Activated naive CD4-positive, alpha-beta T cell treated with anti-CD3 and anti-CD28 coated beads, Interleukin-2, amount 50 U/mL, for 16 hours (primary cell): ENCODE results near the gene POU3F3.

Source experiments
- DNase-seq: peaks from one replicate; pipeline ENCODE4 v3.0.0-alpha.2; 2020

POU3F3 gene

DNA sequence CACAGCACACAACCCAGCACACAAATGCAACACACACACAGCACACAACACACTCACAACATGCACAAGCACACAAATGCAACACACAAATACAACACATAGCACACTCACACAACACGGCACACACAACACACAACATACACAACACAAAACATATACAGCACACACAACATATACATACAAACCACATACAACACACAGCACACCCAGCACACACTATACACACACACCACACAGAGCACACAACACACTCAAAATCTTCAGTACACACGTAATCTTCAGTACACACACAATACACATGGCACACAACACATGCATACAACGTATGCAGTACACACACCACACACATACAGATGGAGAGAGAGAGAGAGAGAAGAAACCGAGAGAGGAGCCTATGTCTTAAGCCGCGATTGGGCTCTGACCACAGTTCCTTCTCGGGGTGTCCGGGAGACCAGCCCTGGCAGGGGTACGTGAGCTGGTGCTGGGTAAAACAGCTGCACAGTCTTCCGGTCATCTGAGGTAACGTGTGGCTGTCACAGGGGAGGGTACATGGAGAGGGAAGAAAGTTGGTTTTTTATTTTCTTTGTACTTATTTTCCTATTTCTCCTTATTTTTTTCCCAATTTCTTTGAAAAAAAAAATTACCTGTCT, 25.1 kb downstream of the POU3F3 start:
- no peak for DNase-seq

DNA sequence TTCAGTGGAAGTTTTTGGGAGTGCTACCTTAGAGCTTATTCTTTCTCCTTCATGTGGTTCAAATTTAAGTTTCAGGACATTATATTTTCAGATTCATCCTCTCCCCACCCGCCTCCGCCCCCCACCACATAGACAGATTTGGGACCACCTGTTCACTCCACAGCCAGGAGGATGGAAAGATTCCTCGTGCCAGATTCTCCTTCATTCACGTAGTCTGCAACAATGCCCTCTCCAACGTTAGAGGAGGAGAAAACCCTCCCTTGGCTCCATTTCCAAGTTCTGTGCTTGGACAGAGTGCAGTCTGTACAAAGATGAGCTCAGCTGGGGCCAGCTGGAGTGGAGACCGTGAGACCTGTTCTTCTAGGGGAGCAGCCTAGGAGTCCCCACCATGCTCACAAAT, 26.2 kb downstream of the POU3F3 start:
- no peak for DNase-seq

DNA sequence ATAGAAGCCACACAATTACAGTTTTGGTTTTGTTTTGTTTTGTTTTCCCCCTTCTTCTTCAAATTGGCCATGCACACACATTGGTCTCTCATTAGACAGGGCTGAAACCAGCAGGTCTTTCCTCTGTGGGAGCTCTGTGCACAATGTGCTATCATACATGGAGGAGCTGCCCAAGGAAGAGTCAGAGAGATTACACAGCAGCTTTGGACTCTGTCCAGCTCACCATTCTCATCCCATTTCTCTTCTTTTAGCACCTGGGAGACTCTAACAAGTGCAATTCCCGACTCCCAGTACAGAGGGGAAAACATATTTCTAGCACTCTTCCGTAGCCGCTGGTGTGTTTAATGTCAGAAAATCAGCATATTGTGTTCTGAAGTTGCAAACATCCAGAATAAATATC, 29.4 kb downstream of the POU3F3 start:
- no peak for DNase-seq

DNA sequence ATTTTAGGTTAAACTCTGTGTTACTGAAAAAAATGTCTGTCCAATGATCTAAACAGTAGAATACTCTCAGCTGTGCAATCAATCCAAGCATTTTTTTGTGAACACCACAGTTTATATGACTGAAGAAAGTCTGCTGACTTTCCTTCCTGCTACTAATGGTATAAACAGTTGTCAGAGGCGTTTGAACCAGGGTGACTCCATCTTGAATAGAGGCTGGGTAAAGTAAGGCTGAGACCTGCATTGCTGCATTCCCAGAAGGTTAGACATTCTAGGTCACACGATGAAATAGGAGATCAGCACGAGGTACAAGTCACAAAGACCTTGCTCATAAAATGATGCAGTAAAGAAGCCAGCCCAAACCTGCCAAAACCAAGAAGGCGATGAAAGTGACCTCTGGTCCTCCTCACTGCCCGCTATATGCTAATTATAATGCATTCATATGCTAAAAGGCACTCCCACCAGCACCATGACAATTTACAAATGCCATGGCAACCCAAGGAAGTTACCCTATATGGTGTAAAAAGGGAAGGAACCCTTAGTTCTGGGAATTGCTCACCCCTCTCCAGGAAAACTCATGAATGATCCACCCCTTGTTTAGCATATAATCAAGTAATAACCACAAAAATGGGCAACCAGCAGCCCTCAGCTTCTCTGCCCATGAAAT, 31.3 kb downstream of the POU3F3 start:
- no peak for DNase-seq

DNA sequence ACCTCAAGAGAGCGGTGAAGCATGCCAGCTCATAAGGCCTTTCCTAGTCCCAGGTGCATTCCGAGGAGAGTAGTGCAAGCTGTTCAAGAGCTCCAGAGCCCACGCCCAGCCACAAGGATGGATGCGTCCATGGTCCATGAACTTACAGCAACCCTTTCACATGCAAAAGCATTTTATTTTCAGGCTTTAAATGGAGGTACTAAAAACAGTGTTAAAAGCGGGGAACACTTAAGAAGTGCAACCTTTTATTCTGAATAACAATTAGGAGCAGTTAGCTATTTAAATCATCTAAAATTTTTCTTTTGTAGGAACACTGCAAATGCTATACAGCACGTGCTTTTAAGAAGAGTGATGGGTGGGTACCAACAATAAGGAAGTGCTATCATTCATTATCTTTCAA, 33.8 kb downstream of the POU3F3 start:
- DNase-seq, result no peak

DNA sequence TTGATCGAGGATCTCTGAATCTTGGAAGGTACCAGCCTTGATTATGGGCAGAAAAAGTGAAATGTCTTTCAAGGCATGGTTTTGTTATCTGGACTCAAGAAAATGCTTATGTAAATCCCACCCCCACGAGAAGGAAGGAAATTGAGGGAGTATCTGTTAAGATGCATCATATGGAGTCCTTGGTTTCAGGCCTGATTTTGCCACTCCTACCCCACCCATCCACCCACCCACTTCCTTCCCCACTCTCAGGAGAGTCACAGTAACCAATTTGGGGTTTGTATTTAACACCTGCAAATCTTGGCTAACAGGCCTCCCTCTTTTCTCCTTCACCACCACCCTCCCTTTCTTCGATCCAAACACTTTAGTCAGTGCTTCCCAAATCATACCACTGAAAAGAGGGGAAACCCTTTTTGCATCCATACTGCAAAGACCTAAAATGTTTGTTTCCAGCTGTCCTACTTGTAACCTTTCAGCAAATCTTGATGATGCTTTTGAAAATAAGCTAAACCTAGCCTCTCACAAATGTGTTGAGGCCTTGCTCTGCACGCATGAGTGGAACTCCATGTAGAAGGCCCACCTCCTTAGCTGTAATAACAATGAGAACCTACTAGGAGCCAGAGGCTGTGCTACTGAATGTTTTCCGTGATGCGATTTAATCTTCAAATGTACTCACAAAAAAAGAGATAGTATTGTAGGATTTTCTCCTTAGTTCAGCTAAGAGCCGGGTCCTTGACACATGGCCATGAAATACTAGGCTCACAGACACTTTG, 34.8 kb downstream of the POU3F3 start:
- DNase-seq, result no peak

DNA sequence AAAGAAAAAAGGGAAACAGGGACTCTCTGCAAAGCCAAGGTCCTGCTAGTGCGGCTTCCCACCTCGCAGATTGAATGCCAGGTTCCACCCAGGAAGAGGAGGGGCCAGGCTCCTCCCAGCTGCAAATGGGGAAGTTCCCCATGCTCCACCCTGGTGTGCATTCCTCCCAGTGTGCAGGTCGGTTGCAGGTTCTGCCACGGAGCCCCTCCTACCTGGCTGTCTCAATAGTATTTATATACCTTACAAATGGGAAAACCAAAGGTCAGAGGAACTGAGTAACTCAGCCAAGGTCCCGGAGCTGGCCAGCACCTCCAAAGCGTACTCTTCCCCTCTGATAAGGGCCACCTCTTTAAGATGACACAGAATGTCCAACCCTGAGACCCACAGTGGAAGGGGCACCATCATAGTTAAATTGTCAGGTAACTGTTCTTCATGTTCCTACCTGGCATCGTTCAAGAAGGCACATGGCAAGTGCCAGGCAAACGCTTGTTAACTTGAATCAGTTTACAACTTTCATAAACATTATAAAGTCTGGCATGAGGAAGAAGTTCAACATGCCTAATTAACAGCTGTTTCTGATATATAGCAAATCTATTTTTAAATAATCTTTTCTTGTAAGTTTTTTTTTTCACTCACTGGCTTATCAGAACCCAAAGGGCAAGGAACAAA, 35.5 kb downstream of the POU3F3 start:
- DNase-seq, result no peak

DNA sequence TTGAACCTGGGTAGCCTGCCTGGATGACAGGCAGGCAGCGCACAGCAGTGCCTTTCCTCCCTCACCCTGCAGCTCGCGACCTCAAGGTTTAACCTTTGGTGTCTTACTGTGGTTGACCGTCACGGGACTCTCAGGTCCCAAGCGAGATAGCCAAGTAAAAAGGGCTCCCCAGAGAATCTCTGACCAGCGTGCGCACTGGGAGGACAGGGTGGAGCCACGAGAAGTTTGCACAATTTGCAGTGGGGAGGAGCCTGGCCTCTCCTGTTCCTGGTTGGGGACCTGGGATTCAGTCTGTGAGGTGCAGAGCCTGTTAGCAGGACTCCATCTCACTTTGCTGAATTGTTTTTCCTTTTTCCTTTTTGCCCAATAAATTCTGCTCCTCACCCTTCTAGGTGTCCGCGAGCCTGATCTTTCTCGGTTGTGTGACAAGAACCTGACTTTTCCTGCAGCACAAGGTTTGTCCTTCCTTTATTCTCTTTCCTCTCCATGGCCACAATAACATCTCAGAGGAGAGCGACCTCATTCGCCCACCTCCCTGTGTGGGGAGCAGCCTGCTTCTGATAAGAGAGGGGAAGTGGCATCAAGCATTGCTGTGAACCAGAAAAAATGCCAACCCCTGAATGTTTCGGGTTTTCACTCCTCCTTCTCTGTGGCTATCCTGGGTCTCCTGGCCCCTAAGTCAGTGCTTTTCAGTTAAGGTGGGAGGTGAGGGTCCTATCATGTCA, 36.2 kb downstream of the POU3F3 start:
- DNase-seq, result no peak

DNA sequence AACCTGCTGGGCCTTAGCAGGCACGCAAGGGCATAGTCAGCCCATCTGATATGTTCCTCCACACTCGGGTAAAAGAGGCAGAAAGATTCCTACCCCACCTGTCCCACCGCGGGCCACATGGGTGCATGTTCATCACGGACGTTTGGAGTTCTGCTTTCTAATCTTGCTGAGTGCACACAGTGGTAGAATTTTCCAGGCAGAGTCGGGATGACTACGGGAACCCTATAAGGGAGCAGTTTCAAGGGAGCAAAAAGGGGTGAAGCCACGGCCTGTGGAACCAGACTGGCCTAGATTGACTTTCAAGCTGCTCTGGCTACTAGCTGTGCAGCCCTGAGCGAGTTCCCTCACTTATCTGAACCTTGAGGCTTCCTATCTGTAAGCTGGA, 36.8 kb downstream of the POU3F3 start:
- no peak for DNase-seq

DNA sequence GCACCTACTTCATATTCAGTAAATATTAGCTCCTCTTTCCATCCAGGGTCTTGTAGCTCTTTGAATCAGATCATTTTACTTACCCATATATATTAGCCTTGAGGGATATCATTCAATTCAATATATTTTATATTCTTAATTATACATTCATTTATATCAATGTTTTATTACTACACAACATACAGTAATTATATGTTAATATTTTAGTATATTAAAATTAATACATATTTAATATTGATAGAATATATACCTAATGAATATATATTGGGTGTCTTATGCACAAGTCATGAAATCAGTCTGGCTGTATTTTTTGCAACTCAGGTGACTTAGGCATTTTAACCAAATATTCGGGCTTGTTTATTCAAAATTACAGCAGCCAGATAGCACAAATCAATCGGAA, 37.2 kb downstream of the POU3F3 start:
- DNase-seq, result no peak

DNA sequence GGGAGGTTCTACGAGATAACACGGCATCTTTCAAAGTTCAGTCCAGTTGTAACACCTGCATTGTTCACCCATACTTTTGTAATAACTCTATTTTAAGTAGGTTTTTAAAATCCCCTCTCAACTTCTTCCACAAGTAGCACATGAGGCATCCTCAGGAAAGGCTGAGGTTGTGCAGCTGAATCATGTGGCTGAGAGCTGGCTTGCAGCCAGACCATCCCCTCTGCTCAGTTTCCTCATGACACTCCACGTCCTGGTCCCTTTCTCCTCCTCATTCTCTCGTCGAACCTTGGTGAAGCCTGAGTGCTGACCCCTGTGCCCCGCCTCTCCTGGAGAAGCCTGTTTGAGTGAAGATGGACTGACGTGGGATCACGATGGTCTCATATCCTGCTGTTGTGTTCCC, 42.5 kb downstream of the POU3F3 start:
- DNase-seq, result no peak

DNA sequence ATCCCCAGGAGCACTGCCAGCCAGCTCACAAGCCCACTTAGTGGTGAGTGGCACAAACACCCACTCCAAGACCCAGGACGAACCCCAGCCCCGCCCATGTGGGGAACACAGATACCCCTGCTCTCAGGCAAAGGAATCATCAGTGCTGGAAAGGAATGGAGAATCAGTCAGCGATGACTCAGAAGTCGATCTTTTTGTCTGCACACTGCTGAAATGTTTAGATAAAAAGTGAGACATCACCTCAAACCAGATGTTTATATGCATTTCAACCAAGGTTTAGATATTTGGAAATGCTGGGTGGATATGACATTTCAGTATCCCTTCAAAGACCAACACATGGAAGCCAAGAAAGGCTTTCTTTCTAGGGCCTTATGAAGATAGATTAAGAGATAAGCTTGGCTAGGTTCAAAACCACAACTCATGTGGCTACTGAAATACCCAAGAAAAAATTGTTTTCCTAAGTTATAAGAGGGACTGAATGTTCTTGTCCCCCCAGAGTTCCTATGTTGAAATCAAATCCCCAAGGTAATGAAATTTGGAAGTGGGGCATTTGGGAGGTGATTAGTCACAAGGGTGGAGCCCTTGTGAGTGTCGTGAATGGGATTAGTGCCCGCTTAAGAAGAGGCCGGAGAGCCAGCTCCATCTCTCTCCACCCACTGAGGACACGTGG, 43.7 kb downstream of the POU3F3 start:
- no peak for DNase-seq

DNA sequence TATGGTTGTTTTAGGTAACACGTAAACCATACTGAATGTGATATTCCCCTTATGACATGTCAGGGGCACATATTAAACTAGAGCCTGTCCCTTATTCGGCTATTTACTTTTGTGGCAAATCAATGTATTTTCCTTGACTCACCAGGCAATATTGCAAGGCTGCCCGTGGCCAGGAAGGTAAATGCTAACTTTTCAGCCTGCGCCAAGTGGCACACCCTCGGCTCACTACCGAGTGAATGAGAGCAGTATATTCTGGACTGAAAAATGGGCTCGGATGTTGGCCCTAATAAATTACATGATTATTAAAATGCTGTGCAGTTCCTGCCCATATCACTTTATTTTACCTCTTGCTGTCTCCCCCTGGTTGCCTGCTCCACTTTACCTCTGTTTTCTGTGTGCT, 46.7 kb downstream of the POU3F3 start:
- no peak for DNase-seq

DNA sequence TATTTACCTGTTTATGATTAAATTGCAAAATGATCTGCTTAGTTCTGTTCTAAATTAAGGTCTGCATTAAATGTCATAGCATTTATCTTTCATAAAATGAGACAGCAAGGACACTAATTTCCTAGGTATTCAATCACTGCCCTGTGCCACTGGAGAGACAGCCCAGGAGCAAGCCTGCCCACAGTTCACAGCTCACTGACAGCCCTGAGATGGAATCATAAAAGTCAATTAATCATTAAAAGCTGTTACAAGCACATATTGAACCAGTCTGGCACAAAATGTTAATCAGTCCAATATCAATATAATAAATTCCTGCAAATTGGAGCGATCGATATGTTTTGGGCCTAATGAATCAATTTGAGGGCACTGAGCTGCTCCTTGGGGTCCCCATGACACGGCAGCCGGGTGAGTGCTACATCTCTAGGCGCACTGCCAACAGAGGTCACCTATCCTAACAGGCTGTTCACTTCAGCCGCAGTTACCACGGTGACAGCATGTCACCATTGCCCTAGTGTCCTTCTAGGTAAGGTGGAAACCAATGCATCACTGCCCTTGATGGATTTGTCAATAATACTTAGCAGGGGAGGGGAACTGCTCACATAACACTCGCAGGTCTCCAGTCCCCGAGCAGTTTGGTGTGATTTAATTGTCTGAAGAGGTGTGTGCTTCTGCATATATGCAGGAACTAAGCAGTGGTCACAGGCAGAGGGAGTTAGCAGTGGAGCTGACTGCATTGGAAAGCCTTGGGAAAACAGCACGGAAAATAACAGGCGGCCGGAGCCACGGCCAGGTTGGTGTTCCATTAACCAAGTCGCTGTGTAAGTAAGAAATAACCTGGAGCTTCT, 47.3 kb downstream of the POU3F3 start:
- DNase-seq, result no peak

DNA sequence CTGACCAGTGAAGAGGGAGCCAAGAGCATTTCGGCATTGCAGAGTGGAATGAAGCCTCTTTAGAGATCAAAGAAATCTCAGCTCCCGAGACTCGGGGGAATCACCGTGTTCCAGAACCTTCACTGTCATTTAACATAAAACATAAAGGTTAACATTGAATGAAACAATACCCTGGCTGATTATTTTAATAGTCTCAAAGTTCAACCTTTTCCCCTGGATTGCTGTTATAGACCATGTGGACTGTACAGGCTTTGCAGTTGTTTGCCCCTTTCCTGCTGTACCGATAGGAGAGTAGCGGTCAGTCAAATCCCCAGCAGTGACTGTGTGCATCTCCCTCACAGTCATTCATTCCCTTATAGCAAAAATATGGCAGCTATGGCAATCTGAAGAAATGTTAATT, 48.4 kb downstream of the POU3F3 start:
- DNase-seq, result no peak
